K562 (cell line): Measurements from ENCODE around the gene SOSTDC1. TPM values are rescaled to one million over a fixed set of nuclear protein-coding genes. Genes with fewer than 3 reads are reported as not detected.

Source experiments
- ARID1B ChIP-seq: fragments of 450-650 bp; IDR thresholded peaks from 2 replicates; pipeline ENCODE4 v1.6.1; 2016; ENCODE audit warnings: antibody characterized with exemption, mild to moderate bottlenecking, inconsistent platforms
- C11orf30 ChIP-seq: fragments of 450-650 bp; IDR thresholded peaks from 2 replicates; pipeline ENCODE4 v1.6.1; 2016; ENCODE audit warnings: low read depth, mild to moderate bottlenecking
- CBFA2T2 ChIP-seq: fragments of 450-650 bp; conservative IDR thresholded peaks from 2 replicates; pipeline ENCODE4 v1.6.1; 2017; ENCODE audit warnings: mild to moderate bottlenecking
- ETV1 ChIP-seq: fragments of 450-650 bp; conservative IDR thresholded peaks from 2 replicates; pipeline ENCODE4 v1.6.1; 2016; ENCODE audit warnings: missing genetic modification characterization, control low read depth, low read depth, missing compliant biosample characterization
- GATAD2B ChIP-seq: fragments of 450-650 bp; IDR thresholded peaks from 2 replicates; pipeline ENCODE4 v1.6.1; 2017; ENCODE audit warnings: mild to moderate bottlenecking, borderline replicate concordance
- ILK ChIP-seq: fragments of 450-650 bp; IDR thresholded peaks from 2 replicates; pipeline ENCODE4 v1.6.1; 2016; ENCODE audit warnings: missing genetic modification characterization, low read depth, mild to moderate bottlenecking, missing compliant biosample characterization, moderate library complexity, borderline replicate concordance
- MECOM ChIP-seq: fragments of 250-450 bp; sonication (Bioruptor Pico); IDR thresholded peaks from 2 replicates; pipeline ENCODE4 v1.8.0; 2022; ENCODE audit warnings: inconsistent platforms
- NR3C1 ChIP-seq: sonication (generic); formaldehyde crosslinking; IDR thresholded peaks from 2 replicates; pipeline ENCODE4 v1.8.1; 2022; ENCODE audit warnings: missing genetic modification reagents
- POLR2AphosphoS5 ChIP-seq: IDR thresholded peaks from 2 replicates; pipeline ENCODE4 v1.6.1; 2011; ENCODE audit warnings: mild to moderate bottlenecking, low read depth, low read length, moderate library complexity; ENCODE audit not compliant: control insufficient read depth, insufficient read depth
- STAG1 ChIP-seq: sonication (generic); formaldehyde crosslinking; IDR thresholded peaks from 2 replicates; pipeline ENCODE4 v1.5.0; 2020; ENCODE audit warnings: missing genetic modification reagents, borderline replicate concordance
- TCF3 ChIP-seq: sonication (generic); formaldehyde crosslinking; IDR thresholded peaks from 2 replicates; pipeline ENCODE4 v1.4.0; 2020; ENCODE audit warnings: mild to moderate bottlenecking, missing genetic modification reagents
- YBX1 ChIP-seq: fragments of 450-650 bp; IDR thresholded peaks from 2 replicates; pipeline ENCODE4 v1.7.1; 2016; ENCODE audit warnings: mild to moderate bottlenecking
- ZBTB1 ChIP-seq: sonication (generic); formaldehyde crosslinking; IDR thresholded peaks from 2 replicates; pipeline ENCODE4 v1.8.1; 2023; ENCODE audit warnings: missing genetic modification reagents, low read depth, mild to moderate bottlenecking, borderline replicate concordance
- ZFX ChIP-seq: sonication (generic); formaldehyde crosslinking; IDR thresholded peaks from 2 replicates; pipeline ENCODE4 v1.8.0; 2022; ENCODE audit warnings: mild to moderate bottlenecking, missing genetic modification reagents, moderate library complexity
- ZNF197 ChIP-seq: fragments of 200-800 bp; sonication (Bioruptor generic); IDR thresholded peaks from 2 replicates; pipeline ENCODE4 v1.6.1; 2016; ENCODE audit warnings: low read depth, missing genetic modification characterization, missing compliant biosample characterization
- ZNF239 ChIP-seq: fragments of 250-450 bp; sonication (Bioruptor Pico); IDR thresholded peaks from 2 replicates; pipeline ENCODE4 v1.4.0; 2020; ENCODE audit warnings: mild to moderate bottlenecking
- ZNF780A ChIP-seq: fragments of 250-450 bp; sonication (Bioruptor Pico); IDR thresholded peaks from 2 replicates; pipeline ENCODE4 v1.5.0; 2021; ENCODE audit warnings: mild to moderate bottlenecking
- ZZZ3 ChIP-seq: fragments of 450-650 bp; IDR thresholded peaks from 2 replicates; pipeline ENCODE4 v1.6.1; 2016; ENCODE audit warnings: antibody characterized with exemption, mild to moderate bottlenecking, moderate library complexity
- polyA plus RNA-seq, 8 experiments: library from polyadenylated mRNA; depleted of rRNA in 4 of 8; stranded (reverse) in 5 of 8; unstranded in 3 of 8; fragments of >200 nt; fragmentation: Nextera tagmentation in 2 of 8; fragmentation: Illumina TruSeq in 1 of 8; extraction: Ambion mirVana in 2 of 8; extraction: Trizol in 1 of 8; gene quantifications; 2 replicates each; pipeline versions ENCODE4 v1.2.1 to v1.2.3, GENCODE V29; 2011 to 2014; ENCODE audit warnings: inconsistent platforms in 1 of 8, missing spikeins in 1 of 8
- total RNA-seq, 7 experiments: library from RNA; depleted of rRNA in 6 of 7; stranded (reverse); fragments of >200 nt in 6 of 7; fragmentation: Illumina TruSeq in 2 of 7; extraction: Trizol in 2 of 7; gene quantifications; 2 replicates each; pipeline versions ENCODE4 v1.2.1 to v1.2.3, GENCODE V29; 2011 to 2021; ENCODE audit warnings: low replicate concordance in 1 of 7
- TF ChIP-seq, protein P1 (sequence below): IDR thresholded peaks from 2 replicates; pipeline ENCODE4 v1.6.1; 2016; ENCODE audit warnings: missing genetic modification characterization, missing compliant biosample characterization
- TF ChIP-seq, protein P2 (sequence below): fragments of 450-650 bp; formaldehyde crosslinking; IDR thresholded peaks from 2 replicates; pipeline ENCODE4 v1.4.0; 2020; ENCODE audit warnings: mild to moderate bottlenecking, mixed read lengths
- TF ChIP-seq, protein P3 (sequence below), 2 experiments: IDR thresholded peaks; 2 replicates each; pipeline ENCODE4 v1.6.1; 2012; ENCODE audit warnings: improper control_type of control experiment in 2 of 2, low read depth in 2 of 2, low read length in 2 of 2, borderline replicate concordance in 1 of 2
- TF ChIP-seq, protein P4 (sequence below): fragments of 250-450 bp; sonication (Bioruptor Pico); IDR thresholded peaks from 2 replicates; pipeline ENCODE4 v1.8.0; 2021; ENCODE audit warnings: borderline replicate concordance, mild to moderate bottlenecking, moderate library complexity; ENCODE audit not compliant: poor library complexity, severe bottlenecking
- TF ChIP-seq, protein P5 (sequence below): fragments of 450-650 bp; IDR thresholded peaks from 2 replicates; pipeline ENCODE4 v1.6.1; 2016; ENCODE audit warnings: missing biosample characterization, missing genetic modification characterization

Gene SOSTDC1
- total and polyA plus RNA-seq, 9 of the 15 experiments (the other 6 are each of a cell fraction or from before 2014, with no cell fraction given): 8.3 to 48.6 (median 15.9) TPM

DNA sequence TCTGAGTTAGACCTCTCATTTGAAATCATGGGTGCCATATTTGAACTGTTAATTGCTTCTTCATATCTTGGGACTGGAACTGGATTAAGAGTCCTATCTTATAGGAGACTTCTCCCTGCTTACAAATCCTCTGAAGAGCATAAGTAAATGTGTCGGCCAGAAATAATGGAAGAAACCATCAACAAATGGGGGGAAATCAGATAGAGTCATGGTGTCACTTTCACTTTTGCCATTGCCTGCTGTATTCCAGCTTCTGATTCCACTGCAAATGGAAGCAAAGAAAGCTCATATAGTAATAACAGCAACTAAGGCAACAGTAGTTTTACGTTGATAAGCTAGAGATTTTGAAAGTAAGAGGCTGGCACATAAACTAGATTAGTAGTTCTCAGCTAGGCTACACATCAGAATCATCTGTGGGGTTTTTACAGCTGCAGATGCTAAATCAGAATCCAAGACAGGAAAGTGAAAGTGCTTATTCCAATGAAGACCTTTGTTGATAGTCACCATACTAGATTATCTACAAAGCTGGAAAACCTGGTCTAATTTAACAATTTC is 31.9 kb downstream of the SOSTDC1 start (continued):
- TF ChIP-seq, protein P1, sequence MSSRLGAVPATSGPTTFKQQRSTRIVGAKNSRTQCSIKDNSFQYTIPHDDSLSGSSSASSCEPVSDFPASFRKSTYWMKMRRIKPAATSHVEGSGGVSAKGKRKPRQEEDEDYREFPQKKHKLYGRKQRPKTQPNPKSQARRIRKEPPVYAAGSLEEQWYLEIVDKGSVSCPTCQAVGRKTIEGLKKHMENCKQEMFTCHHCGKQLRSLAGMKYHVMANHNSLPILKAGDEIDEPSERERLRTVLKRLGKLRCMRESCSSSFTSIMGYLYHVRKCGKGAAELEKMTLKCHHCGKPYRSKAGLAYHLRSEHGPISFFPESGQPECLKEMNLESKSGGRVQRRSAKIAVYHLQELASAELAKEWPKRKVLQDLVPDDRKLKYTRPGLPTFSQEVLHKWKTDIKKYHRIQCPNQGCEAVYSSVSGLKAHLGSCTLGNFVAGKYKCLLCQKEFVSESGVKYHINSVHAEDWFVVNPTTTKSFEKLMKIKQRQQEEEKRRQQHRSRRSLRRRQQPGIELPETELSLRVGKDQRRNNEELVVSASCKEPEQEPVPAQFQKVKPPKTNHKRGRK (tag): no peak
- no peak for TF ChIP-seq TCF3 (CRISPR knock-in tag)
- TF ChIP-seq, protein P2, sequence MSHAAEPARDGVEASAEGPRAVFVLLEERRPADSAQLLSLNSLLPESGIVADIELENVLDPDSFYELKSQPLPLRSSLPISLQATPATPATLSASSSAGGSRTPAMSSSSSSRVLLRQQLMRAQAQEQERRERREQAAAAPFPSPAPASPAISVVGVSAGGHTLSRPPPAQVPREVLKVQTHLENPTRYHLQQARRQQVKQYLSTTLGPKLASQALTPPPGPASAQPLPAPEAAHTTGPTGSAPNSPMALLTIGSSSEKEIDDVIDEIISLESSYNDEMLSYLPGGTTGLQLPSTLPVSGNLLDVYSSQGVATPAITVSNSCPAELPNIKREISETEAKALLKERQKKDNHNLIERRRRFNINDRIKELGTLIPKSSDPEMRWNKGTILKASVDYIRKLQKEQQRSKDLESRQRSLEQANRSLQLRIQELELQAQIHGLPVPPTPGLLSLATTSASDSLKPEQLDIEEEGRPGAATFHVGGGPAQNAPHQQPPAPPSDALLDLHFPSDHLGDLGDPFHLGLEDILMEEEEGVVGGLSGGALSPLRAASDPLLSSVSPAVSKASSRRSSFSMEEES (CRISPR knock-in tag): no peak
- no peak for TF ChIP-seq ZNF197
- TF ChIP-seq ARID1B: peak; percentile 12; the same call in 1 of the 2 replicates
- no peak for TF ChIP-seq C11orf30
- no peak for TF ChIP-seq ETV1
- TF ChIP-seq ZNF780A: no peak
- TF ChIP-seq, protein P3, sequence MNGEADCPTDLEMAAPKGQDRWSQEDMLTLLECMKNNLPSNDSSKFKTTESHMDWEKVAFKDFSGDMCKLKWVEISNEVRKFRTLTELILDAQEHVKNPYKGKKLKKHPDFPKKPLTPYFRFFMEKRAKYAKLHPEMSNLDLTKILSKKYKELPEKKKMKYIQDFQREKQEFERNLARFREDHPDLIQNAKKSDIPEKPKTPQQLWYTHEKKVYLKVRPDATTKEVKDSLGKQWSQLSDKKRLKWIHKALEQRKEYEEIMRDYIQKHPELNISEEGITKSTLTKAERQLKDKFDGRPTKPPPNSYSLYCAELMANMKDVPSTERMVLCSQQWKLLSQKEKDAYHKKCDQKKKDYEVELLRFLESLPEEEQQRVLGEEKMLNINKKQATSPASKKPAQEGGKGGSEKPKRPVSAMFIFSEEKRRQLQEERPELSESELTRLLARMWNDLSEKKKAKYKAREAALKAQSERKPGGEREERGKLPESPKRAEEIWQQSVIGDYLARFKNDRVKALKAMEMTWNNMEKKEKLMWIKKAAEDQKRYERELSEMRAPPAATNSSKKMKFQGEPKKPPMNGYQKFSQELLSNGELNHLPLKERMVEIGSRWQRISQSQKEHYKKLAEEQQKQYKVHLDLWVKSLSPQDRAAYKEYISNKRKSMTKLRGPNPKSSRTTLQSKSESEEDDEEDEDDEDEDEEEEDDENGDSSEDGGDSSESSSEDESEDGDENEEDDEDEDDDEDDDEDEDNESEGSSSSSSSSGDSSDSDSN (IDR thresholded peaks at IDR 0.05; ENCODE audit: borderline replicate concordance in 1 of 2, low read depth in 2 of 2, low read length in 2 of 2): no peak
- no peak for TF ChIP-seq MECOM (CRISPR knock-in tag)
- peak; percentile 36; the same call in 1 of the 2 replicates for TF ChIP-seq ZNF239 (CRISPR knock-in tag)
- TF ChIP-seq ZZZ3: no peak
- no peak for TF ChIP-seq STAG1 (CRISPR knock-in tag)
- TF ChIP-seq YBX1: no peak
- TF ChIP-seq ZBTB1 (CRISPR knock-in tag): no peak
- TF ChIP-seq ILK (tag): no peak
- TF ChIP-seq NR3C1 (CRISPR knock-in tag): no peak
- no peak for TF ChIP-seq GATAD2B
- no peak for TF ChIP-seq CBFA2T2
- TF ChIP-seq, protein P4, sequence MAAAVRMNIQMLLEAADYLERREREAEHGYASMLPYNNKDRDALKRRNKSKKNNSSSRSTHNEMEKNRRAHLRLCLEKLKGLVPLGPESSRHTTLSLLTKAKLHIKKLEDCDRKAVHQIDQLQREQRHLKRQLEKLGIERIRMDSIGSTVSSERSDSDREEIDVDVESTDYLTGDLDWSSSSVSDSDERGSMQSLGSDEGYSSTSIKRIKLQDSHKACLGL (CRISPR knock-in tag): no peak
- no peak for TF ChIP-seq ZFX (CRISPR knock-in tag)
- TF ChIP-seq, protein P5, sequence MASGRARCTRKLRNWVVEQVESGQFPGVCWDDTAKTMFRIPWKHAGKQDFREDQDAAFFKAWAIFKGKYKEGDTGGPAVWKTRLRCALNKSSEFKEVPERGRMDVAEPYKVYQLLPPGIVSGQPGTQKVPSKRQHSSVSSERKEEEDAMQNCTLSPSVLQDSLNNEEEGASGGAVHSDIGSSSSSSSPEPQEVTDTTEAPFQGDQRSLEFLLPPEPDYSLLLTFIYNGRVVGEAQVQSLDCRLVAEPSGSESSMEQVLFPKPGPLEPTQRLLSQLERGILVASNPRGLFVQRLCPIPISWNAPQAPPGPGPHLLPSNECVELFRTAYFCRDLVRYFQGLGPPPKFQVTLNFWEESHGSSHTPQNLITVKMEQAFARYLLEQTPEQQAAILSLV (tag): no peak
- TF ChIP-seq POLR2AphosphoS5: no peak
